ENCODE measurements around the gene MTRF1L. TPM values are rescaled to one million over a fixed set of nuclear protein-coding genes. Genes with fewer than 3 reads are reported as not detected.

The MTRF1L gene
- total and polyA plus RNA-seq, 5 donors from 2014 or later, result 7.6 to 17.2 (median 10.5) TPM

Other genes with a start within 250 kb of the MTRF1L start
- gene FBXO5, start 19.7 kb downstream of the MTRF1L start, total RNA-seq, result 7.9 TPM
- 1 to 10 TPM; 5.6 to 9.2 (median 7.7) TPM for gene FBXO5, start 19.7 kb downstream of the MTRF1L start, polyA plus RNA-seq
- gene RGS17, start 128.6 kb upstream of the MTRF1L start, total RNA-seq, result not detected
- gene RGS17, start 128.6 kb upstream of the MTRF1L start, polyA plus RNA-seq, result under 1 TPM in 1 of 4 donors, not detected in 3; 0.03 TPM